T-cell (primary cell): ENCODE results near the gene CERS6. TPM values are rescaled to one million over a fixed set of nuclear protein-coding genes. Genes with fewer than 3 reads are reported as not detected.
A peak's percentile ranks its signal among the peaks of the same experiment; 100 is the strongest.
"Not testable (repeated sequence)": the region's sequence is repeated elsewhere in the genome, so short reads cannot be mapped to it uniquely, and the experiment has no call there.

ENCODE experiments used
- ATAC-seq, 4 experiments: fragments of 200-7000 bp in 3 of 4; fragments of 150-1000 bp in 1 of 4; cut with Tn5 transposase; replicated peaks in 1 of 4; 1 replicate in 3 of 4; 2 replicates in 1 of 4; pipeline ENCODE4 v1.10.0; 2021; ENCODE audit warnings: moderate library complexity in 3 of 4, mild to moderate bottlenecking in 2 of 4, moderate number of reproducible peaks in 1 of 4
- CTCF ChIA-PET, 2 donors: fragments of 300-600 bp; sonication (Branson Sonifier 250); formaldehyde crosslinking; loops; one replicate each; lab custom pipeline; 2022; ENCODE audit warnings: antibody characterized with exemption in 2 of 2; lab: Charles Lee
- POLR2A ChIA-PET, 2 donors: fragments of 300-600 bp; sonication (Branson Sonifier 250); formaldehyde crosslinking; loops; one replicate each; lab custom pipeline; 2022; ENCODE audit warnings: antibody characterized with exemption in 2 of 2; lab: Charles Lee
- DNase-seq, 35 experiments: peaks; one replicate each; pipeline versions ENCODE4 v3.0.0 to v3.0.0-alpha.2; 2013 to 2023
- H3K27ac ChIP-seq: one replicate; pipeline ENCODE4 v1.5.1; 2013; ENCODE audit warnings: low read length
- H3K27me3 ChIP-seq, 2 experiments: replicated peaks in 1 of 2; 1 replicate in 1 of 2; 2 replicates in 1 of 2; pipeline versions ENCODE4 v1.6.1 to v1.7.0; 2013; ENCODE audit warnings: low read length in 1 of 2, mixed read lengths in 1 of 2; ENCODE audit not compliant: control insufficient read depth in 2 of 2, insufficient read depth in 2 of 2; ENCODE audit errors: extremely low read depth in 1 of 2
- H3K36me3 ChIP-seq, 2 donors: 1 replicate in 1 of 2; 2 replicates in 1 of 2; pipeline versions ENCODE4 v1.6.1 to v1.7.0; 2013; ENCODE audit warnings: low read length in 1 of 2; ENCODE audit not compliant: control insufficient read depth in 2 of 2, insufficient read depth in 1 of 2; ENCODE audit errors: extremely low read depth in 1 of 2
- H3K4me1 ChIP-seq, 2 experiments: 1 replicate in 1 of 2; 2 replicates in 1 of 2; pipeline versions ENCODE4 v1.6.1 to v1.7.0; 2013; ENCODE audit warnings: low read length in 2 of 2, mixed read lengths in 1 of 2; ENCODE audit not compliant: insufficient read depth in 2 of 2, control insufficient read depth in 1 of 2; ENCODE audit errors: extremely low read depth in 1 of 2
- H3K4me3 ChIP-seq, 2 donors: 1 replicate in 1 of 2; 2 replicates in 1 of 2; pipeline versions ENCODE4 v1.5.1 to v1.7.0; 2013; ENCODE audit warnings: mild to moderate bottlenecking in 2 of 2, low read length in 1 of 2, moderate library complexity in 1 of 2; ENCODE audit not compliant: control insufficient read depth in 1 of 2; ENCODE audit errors: extremely low read depth in 1 of 2
- H3K9me3 ChIP-seq: 2 replicates; pipeline ENCODE4 v1.7.0; 2013
- H3K27ac Mint-ChIP-seq, 2 donors: one replicate each; pipeline ENCODE4 v1.8.0; 2020 to 2021; ENCODE audit warnings: mild to moderate bottlenecking in 2 of 2, mixed read lengths in 2 of 2
- H3K27me3 Mint-ChIP-seq, 2 donors: one replicate each; pipeline ENCODE4 v1.8.0; 2021 to 2022; ENCODE audit warnings: mixed read lengths in 2 of 2
- H3K36me3 Mint-ChIP-seq: one replicate; pipeline ENCODE4 v1.8.0; 2021; ENCODE audit warnings: mixed read lengths
- H3K4me1 Mint-ChIP-seq, 3 donors: one replicate each; pipeline ENCODE4 v1.8.0; 2020 to 2022; ENCODE audit warnings: mixed read lengths in 3 of 3, mild to moderate bottlenecking in 1 of 3
- H3K4me3 Mint-ChIP-seq, 3 donors: one replicate each; pipeline ENCODE4 v1.8.0; 2020 to 2022; ENCODE audit warnings: mild to moderate bottlenecking in 3 of 3, mixed read lengths in 3 of 3, moderate library complexity in 3 of 3
- H3K9me3 Mint-ChIP-seq, 3 donors: one replicate each; pipeline ENCODE4 v1.8.0; 2020 to 2022; ENCODE audit warnings: mixed read lengths in 3 of 3
- WGBS: methylation state at CpG from one replicate; pipeline ENCODE4 v1.1.5; 2013; ENCODE audit warnings: missing lambda C conversion rate; ENCODE audit not compliant: insufficient coverage; 5-methylcytosine and 5-hydroxymethylcytosine counted together
- total RNA-seq, 35 experiments: library from RNA in 6 of 35; stranded (reverse) in 6 of 35; fragments of 120-200 nt in 1 of 35; gene quantifications; one replicate each; pipeline versions ENCODE4 v1.2.1 to v1.2.4 and lab custom pipeline; 2013 to 2026

The CERS6 gene
- total RNA-seq, 5 donors from 2014 or later (not counting 1 experiment from before 2014, with no cell fraction given), result 11.1 to 20.3 (median 13.6) TPM

GRCh38 chr2:168486477-168486876 is 30.4 kb downstream of the CERS6 start:
- WGBS, result no CpG with 5 or more reads among the region's 3 CpGs
- H3K27me3 Mint-ChIP-seq, result no peaks in the 10 kb centered on the region
- peaks cover 55 to 65% (median 60%) of the 10 kb centered on the region in 3 donors for H3K4me1 Mint-ChIP-seq
- H3K9me3 Mint-ChIP-seq, result peaks cover 4 to 16% (median 7%) of the 10 kb centered on the region in 3 donors
- H3K9me3 ChIP-seq, result peaks cover 2% of the 10 kb centered on the region
- peaks cover 9 to 18% of the 10 kb centered on the region in 2 experiments for H3K4me1 ChIP-seq
- H3K36me3 ChIP-seq, result no peaks in the 10 kb centered on the region
- ChIA-PET POLR2A (interaction anchor here in 1 of 2 donors (0.6 kb wide), 1 partner anchor 235 kb away, joined by 3 read pairs; no protein-coding TSS in a partner anchor), CTCF (interaction anchor here in 1 of 2 donors (0.7 kb wide), 1 partner anchor 44 kb away, joined by 3 read pairs; no protein-coding TSS in a partner anchor)
- H3K4me3 Mint-ChIP-seq, result no peak overlapping the region
- no peak for DNase-seq
- no peak overlapping the region for H3K27ac Mint-ChIP-seq
- no peak overlapping the region for H3K4me3 ChIP-seq
- ATAC-seq, result no peak
- H3K27ac ChIP-seq, result no peak overlapping the region
- H3K36me3 Mint-ChIP-seq, result peaks cover 11% of the 10 kb centered on the region
- no peaks in the 10 kb centered on the region for H3K27me3 ChIP-seq

GRCh38 chr2:168490015-168490874 is 34.2 kb downstream of the CERS6 start:
- H3K27ac ChIP-seq, result peak overlapping the region; percentile 48
- H3K27me3 Mint-ChIP-seq, result no peaks in the 10 kb centered on the region
- DNase-seq, result peak in 23 of 35 experiments; percentile 5 to 54 (median 20)
- peaks cover 0 to 3% of the 10 kb centered on the region in 2 donors for H3K36me3 ChIP-seq
- peak overlapping the region; percentile 83 to 89 for H3K27ac Mint-ChIP-seq
- peaks cover 4 to 16% (median 7%) of the 10 kb centered on the region in 3 donors for H3K9me3 Mint-ChIP-seq
- H3K4me3 Mint-ChIP-seq, result peak overlapping the region; percentile 65 to 76 (median 74)
- POLR2A ChIA-PET, result interaction anchor here in 1 of 2 donors (0.7 kb wide), 1 partner anchor 110 kb away, joined by 6 read pairs; no protein-coding TSS in a partner anchor
- H3K9me3 ChIP-seq, result peaks cover 2% of the 10 kb centered on the region
- ATAC-seq, result peak; percentile 81 to 93 (median 88)
- H3K4me1 ChIP-seq, result peaks cover 12 to 29% of the 10 kb centered on the region in 2 experiments
- CTCF ChIA-PET, result interaction anchor here (0.6 to 1.2 kb wide), 9 partner anchors 9 to 1836 kb away, joined by 3 to 9 read pairs (median 3); no protein-coding TSS in a partner anchor
- no peaks in the 10 kb centered on the region for H3K27me3 ChIP-seq
- peaks cover 13% of the 10 kb centered on the region for H3K36me3 Mint-ChIP-seq
- H3K4me3 ChIP-seq, result peak overlapping the region; percentile 30 to 35
- 13% methylated on average over 1 of the region's 7 CpGs for WGBS
- peaks cover 55 to 60% (median 57%) of the 10 kb centered on the region in 3 donors for H3K4me1 Mint-ChIP-seq

- peak overlapping the region; percentile 65 to 76 (median 74) for H3K4me3 Mint-ChIP-seq
- CTCF ChIA-PET, result interaction anchor here (0.6 to 1.1 kb wide), 3 partner anchors 24 to 144 kb away, joined by 3 read pairs; no protein-coding TSS in a partner anchor
- WGBS, result 0% methylated on average over 2 of the region's 3 CpGs
- peaks cover 12 to 29% of the 10 kb centered on the region in 2 experiments for H3K4me1 ChIP-seq
- H3K27ac ChIP-seq, result peak overlapping the region; percentile 48
- no peaks in the 10 kb centered on the region for H3K27me3 Mint-ChIP-seq
- peaks cover 0 to 3% of the 10 kb centered on the region in 2 donors for H3K36me3 ChIP-seq
- H3K9me3 Mint-ChIP-seq, result peaks cover 0 to 8% (median 0%) of the 10 kb centered on the region in 3 donors
- no peaks in the 10 kb centered on the region for H3K27me3 ChIP-seq
- POLR2A ChIA-PET, result no interaction called here
- ATAC-seq (peak; percentile 21 to 31 (median 29)), DNase-seq (peak in 1 of 35 experiments; percentile 21)
- peaks cover 2% of the 10 kb centered on the region for H3K9me3 ChIP-seq
- H3K4me1 Mint-ChIP-seq, result peaks cover 64 to 66% (median 64%) of the 10 kb centered on the region in 3 donors
- H3K27ac Mint-ChIP-seq, result peak overlapping the region; percentile 83 to 89
- H3K4me3 ChIP-seq, result peak overlapping the region; percentile 30 to 35
- peaks cover 15% of the 10 kb centered on the region for H3K36me3 Mint-ChIP-seq
Measured at GRCh38 chr2:168490946-168491605, 35.0 kb downstream of the CERS6 start.

- H3K27ac ChIP-seq, H3K9me3 Mint-ChIP-seq, H3K4me3 ChIP-seq, ATAC-seq, H3K36me3 ChIP-seq, H3K27me3 ChIP-seq, DNase-seq, H3K27me3 Mint-ChIP-seq, H3K9me3 ChIP-seq: not testable (repeated sequence)
- peak overlapping the region; percentile 3 to 17 (median 15) for H3K4me3 Mint-ChIP-seq
- peaks cover 11% of the 10 kb centered on the region for H3K36me3 Mint-ChIP-seq
- peaks cover 59 to 64% (median 64%) of the 10 kb centered on the region in 3 donors for H3K4me1 Mint-ChIP-seq
- H3K27ac Mint-ChIP-seq, result peak overlapping the region; percentile 83 to 89
- ChIA-PET CTCF (interaction anchor here in 1 of 2 donors (0.7 kb wide), 1 partner anchor 466 kb away, joined by 3 read pairs; no protein-coding TSS in a partner anchor), POLR2A (interaction anchor here in 1 of 2 donors (1.2 kb wide), 1 partner anchor 21 kb away, joined by 4 read pairs; no protein-coding TSS in a partner anchor)
- WGBS, result no CpG with 5 or more reads among the region's 4 CpGs
- peaks cover 12 to 30% of the 10 kb centered on the region in 2 experiments for H3K4me1 ChIP-seq
Measured at GRCh38 chr2:168491728-168492127, 35.7 kb downstream of the CERS6 start.

- H3K4me1 Mint-ChIP-seq, result peaks cover 69 to 77% (median 74%) of the 10 kb centered on the region in 3 donors
- H3K27me3 Mint-ChIP-seq, H3K9me3 ChIP-seq, H3K27ac ChIP-seq, H3K36me3 ChIP-seq, H3K9me3 Mint-ChIP-seq, H3K4me3 ChIP-seq, ATAC-seq, H3K27me3 ChIP-seq: not testable (repeated sequence)
- DNase-seq, result peak in 1 of 35 experiments; percentile 11
- peak overlapping the region in 1 of 3 donors; percentile 49 for H3K4me3 Mint-ChIP-seq
- H3K36me3 Mint-ChIP-seq, result peaks cover 18% of the 10 kb centered on the region
- peaks cover 12 to 30% of the 10 kb centered on the region in 2 experiments for H3K4me1 ChIP-seq
- WGBS, result no CpG with 5 or more reads among the region's 2 CpGs
- CTCF ChIA-PET, result interaction anchor here (0.6 kb wide), 2 partner anchors 9 to 45 kb away, joined by 3 to 4 read pairs; no protein-coding TSS in a partner anchor
- POLR2A ChIA-PET, result interaction anchor here in 1 of 2 donors (0.6 kb wide), 1 partner anchor 99 kb away, joined by 3 read pairs; no protein-coding TSS in a partner anchor
- peak overlapping the region; percentile 1 to 36 for H3K27ac Mint-ChIP-seq
Measured at GRCh38 chr2:168493219-168493618, 37.1 kb downstream of the CERS6 start.
